K562 (cell line): ENCODE results near the gene ABCA3. TPM values are rescaled to one million over a fixed set of nuclear protein-coding genes. Genes with fewer than 3 reads are reported as not detected.

ENCODE experiments used
- C11orf30 ChIP-seq: fragments of 450-650 bp; IDR thresholded peaks from 2 replicates; pipeline ENCODE4 v1.6.1; 2016; ENCODE audit warnings: low read depth, mild to moderate bottlenecking
- KAT2B ChIP-seq: IDR thresholded peaks from one replicate; pipeline ENCODE4 v1.6.1; 2012; ENCODE audit warnings: low read depth, mild to moderate bottlenecking, control low read depth, inconsistent platforms, low read length, moderate library complexity
- LCOR ChIP-seq: sonication (generic); formaldehyde crosslinking; IDR thresholded peaks from 2 replicates; pipeline ENCODE4 v1.8.0; 2022; ENCODE audit warnings: mild to moderate bottlenecking, missing genetic modification reagents
- MED1 ChIP-seq: sonication (generic); formaldehyde crosslinking; IDR thresholded peaks from 2 replicates; pipeline ENCODE4 v1.8.1; 2023; ENCODE audit warnings: missing genetic modification reagents, borderline replicate concordance
- MTA1 ChIP-seq: fragments of 450-650 bp; IDR thresholded peaks from 2 replicates; pipeline ENCODE4 v1.6.1; 2017; ENCODE audit warnings: borderline replicate concordance
- PHB2 ChIP-seq: fragments of 450-650 bp; IDR thresholded peaks from 2 replicates; pipeline ENCODE4 v1.6.1; 2017; ENCODE audit warnings: low read depth
- POLR2A ChIP-seq: fragments of 450-650 bp; conservative IDR thresholded peaks from 2 replicates; pipeline ENCODE4 v1.6.1; 2016
- RFX1 ChIP-seq: fragments of 450-650 bp; IDR thresholded peaks from 2 replicates; pipeline ENCODE4 v1.6.1; 2016; ENCODE audit warnings: mild to moderate bottlenecking, moderate library complexity
- ZFP1 ChIP-seq: fragments of 450-650 bp; formaldehyde crosslinking; IDR thresholded peaks from 2 replicates; pipeline ENCODE4 v1.4.0; 2020; ENCODE audit warnings: mild to moderate bottlenecking, mixed read lengths
- polyA plus RNA-seq, 8 experiments: library from polyadenylated mRNA; depleted of rRNA in 4 of 8; stranded (reverse) in 5 of 8; unstranded in 3 of 8; fragments of >200 nt; fragmentation: Nextera tagmentation in 2 of 8; fragmentation: Illumina TruSeq in 1 of 8; extraction: Ambion mirVana in 2 of 8; extraction: Trizol in 1 of 8; gene quantifications; 2 replicates each; pipeline versions ENCODE4 v1.2.1 to v1.2.3, GENCODE V29; 2011 to 2014; ENCODE audit warnings: inconsistent platforms in 1 of 8, missing spikeins in 1 of 8
- total RNA-seq, 7 experiments: library from RNA; depleted of rRNA in 6 of 7; stranded (reverse); fragments of >200 nt in 6 of 7; fragmentation: Illumina TruSeq in 2 of 7; extraction: Trizol in 2 of 7; gene quantifications; 2 replicates each; pipeline versions ENCODE4 v1.2.1 to v1.2.3, GENCODE V29; 2011 to 2021; ENCODE audit warnings: low replicate concordance in 1 of 7
- TF ChIP-seq, protein P1 (sequence below): sonication (generic); formaldehyde crosslinking; IDR thresholded peaks from 2 replicates; pipeline ENCODE4 v1.8.0; 2022; ENCODE audit warnings: missing genetic modification reagents, mild to moderate bottlenecking, borderline replicate concordance
- TF ChIP-seq, protein P2 (sequence below): fragments of 250-450 bp; sonication (Bioruptor Pico); IDR thresholded peaks from 2 replicates; pipeline ENCODE4 v1.4.0; 2020; ENCODE audit warnings: mild to moderate bottlenecking, moderate library complexity
- TF ChIP-seq, protein P3 (sequence below): sonication (generic); formaldehyde crosslinking; IDR thresholded peaks from 2 replicates; pipeline ENCODE4 v1.8.0; 2022; ENCODE audit warnings: missing genetic modification reagents, mild to moderate bottlenecking, moderate library complexity, borderline replicate concordance
- TF ChIP-seq, protein P4 (sequence below), 2 experiments: fragments of 450-650 bp in 1 of 2; IDR thresholded peaks; 2 replicates each; pipeline ENCODE4 v1.6.1; 2011 to 2017; ENCODE audit warnings: low read depth in 2 of 2, antibody characterized with exemption in 1 of 2, borderline replicate concordance in 1 of 2, low read length in 1 of 2, mild to moderate bottlenecking in 1 of 2, mixed read lengths in 1 of 2; ENCODE audit not compliant: control insufficient read depth in 1 of 2
- TF ChIP-seq, protein P5 (sequence below): IDR thresholded peaks from 2 replicates; pipeline ENCODE4 v1.6.1; 2011; ENCODE audit not compliant: insufficient read length; ENCODE audit errors: extremely low read depth

Gene ABCA3
- total and polyA plus RNA-seq, 9 of the 15 experiments (the other 6 are each of a cell fraction or from before 2014, with no cell fraction given): 0.66 to 23.7 (median 6.9) TPM

DNA sequence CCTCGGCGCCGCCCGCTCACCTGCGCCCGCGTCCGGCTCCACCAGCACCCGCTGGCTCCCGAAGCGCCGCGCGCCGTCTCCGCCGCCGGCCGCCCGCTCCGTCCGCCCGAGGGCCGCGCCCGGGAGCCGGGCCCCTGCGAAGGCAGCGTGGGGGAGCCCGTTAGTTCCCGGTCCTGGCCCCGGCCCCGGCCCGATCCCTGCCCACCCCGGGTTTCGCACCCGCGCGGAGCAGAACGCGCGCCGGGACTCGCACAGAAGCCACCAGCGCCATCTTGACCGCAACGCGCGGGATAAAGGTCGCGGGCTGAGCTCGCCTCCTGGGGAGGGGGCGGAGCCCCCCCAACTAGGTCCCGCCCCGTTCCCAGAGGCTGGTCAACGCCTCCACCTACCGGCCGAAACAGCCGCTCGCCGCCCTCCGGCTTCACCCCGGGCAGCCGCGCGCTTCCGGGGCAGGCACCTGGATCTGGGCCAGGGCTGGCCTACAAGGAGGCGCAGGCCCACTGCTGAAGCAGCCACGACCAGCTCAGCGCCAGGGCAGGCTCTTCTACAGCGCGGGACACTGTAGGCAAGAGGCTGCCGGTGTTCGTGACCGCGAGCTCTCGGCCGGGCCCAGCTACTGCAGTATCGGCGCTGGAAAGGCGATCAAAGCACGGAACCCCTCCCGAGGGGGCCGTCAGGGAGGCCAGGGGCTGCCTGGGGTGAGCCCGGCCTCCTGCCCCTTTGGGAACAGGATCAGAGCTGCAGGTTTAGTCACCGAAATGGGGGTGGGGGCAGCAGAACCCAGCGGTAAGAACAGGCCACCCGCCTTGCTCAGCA lies 89.0 kb downstream of the ABCA3 start, which contains the start of gene ECI1 (continued):
- TF ChIP-seq, protein P1, sequence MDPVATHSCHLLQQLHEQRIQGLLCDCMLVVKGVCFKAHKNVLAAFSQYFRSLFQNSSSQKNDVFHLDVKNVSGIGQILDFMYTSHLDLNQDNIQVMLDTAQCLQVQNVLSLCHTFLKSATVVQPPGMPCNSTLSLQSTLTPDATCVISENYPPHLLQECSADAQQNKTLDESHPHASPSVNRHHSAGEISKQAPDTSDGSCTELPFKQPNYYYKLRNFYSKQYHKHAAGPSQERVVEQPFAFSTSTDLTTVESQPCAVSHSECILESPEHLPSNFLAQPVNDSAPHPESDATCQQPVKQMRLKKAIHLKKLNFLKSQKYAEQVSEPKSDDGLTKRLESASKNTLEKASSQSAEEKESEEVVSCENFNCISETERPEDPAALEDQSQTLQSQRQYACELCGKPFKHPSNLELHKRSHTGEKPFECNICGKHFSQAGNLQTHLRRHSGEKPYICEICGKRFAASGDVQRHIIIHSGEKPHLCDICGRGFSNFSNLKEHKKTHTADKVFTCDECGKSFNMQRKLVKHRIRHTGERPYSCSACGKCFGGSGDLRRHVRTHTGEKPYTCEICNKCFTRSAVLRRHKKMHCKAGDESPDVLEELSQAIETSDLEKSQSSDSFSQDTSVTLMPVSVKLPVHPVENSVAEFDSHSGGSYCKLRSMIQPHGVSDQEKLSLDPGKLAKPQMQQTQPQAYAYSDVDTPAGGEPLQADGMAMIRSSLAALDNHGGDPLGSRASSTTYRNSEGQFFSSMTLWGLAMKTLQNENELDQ (CRISPR knock-in tag): no peak
- no peak for TF ChIP-seq RFX1
- peak; percentile 43 for TF ChIP-seq C11orf30
- TF ChIP-seq POLR2A: peak; percentile 87
- no peak for TF ChIP-seq MTA1
- TF ChIP-seq, protein P2, sequence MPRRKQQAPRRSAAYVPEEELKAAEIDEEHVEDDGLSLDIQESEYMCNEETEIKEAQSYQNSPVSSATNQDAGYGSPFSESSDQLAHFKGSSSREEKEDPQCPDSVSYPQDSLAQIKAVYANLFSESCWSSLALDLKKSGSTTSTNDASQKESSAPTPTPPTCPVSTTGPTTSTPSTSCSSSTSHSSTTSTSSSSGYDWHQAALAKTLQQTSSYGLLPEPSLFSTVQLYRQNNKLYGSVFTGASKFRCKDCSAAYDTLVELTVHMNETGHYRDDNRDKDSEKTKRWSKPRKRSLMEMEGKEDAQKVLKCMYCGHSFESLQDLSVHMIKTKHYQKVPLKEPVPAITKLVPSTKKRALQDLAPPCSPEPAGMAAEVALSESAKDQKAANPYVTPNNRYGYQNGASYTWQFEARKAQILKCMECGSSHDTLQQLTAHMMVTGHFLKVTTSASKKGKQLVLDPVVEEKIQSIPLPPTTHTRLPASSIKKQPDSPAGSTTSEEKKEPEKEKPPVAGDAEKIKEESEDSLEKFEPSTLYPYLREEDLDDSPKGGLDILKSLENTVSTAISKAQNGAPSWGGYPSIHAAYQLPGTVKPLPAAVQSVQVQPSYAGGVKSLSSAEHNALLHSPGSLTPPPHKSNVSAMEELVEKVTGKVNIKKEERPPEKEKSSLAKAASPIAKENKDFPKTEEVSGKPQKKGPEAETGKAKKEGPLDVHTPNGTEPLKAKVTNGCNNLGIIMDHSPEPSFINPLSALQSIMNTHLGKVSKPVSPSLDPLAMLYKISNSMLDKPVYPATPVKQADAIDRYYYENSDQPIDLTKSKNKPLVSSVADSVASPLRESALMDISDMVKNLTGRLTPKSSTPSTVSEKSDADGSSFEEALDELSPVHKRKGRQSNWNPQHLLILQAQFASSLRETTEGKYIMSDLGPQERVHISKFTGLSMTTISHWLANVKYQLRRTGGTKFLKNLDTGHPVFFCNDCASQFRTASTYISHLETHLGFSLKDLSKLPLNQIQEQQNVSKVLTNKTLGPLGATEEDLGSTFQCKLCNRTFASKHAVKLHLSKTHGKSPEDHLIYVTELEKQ (CRISPR knock-in tag): no peak
- no peak for TF ChIP-seq ZFP1
- TF ChIP-seq, protein P3, sequence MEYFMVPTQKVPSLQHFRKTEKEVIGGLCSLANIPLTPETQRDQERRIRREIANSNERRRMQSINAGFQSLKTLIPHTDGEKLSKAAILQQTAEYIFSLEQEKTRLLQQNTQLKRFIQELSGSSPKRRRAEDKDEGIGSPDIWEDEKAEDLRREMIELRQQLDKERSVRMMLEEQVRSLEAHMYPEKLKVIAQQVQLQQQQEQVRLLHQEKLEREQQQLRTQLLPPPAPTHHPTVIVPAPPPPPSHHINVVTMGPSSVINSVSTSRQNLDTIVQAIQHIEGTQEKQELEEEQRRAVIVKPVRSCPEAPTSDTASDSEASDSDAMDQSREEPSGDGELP (CRISPR knock-in tag): peak; percentile 92
- TF ChIP-seq LCOR (CRISPR knock-in tag): 0 out of 2 replicates have a peak, but pooled peaks have one; percentile 61
- no peak for TF ChIP-seq KAT2B
- TF ChIP-seq, protein P4, sequence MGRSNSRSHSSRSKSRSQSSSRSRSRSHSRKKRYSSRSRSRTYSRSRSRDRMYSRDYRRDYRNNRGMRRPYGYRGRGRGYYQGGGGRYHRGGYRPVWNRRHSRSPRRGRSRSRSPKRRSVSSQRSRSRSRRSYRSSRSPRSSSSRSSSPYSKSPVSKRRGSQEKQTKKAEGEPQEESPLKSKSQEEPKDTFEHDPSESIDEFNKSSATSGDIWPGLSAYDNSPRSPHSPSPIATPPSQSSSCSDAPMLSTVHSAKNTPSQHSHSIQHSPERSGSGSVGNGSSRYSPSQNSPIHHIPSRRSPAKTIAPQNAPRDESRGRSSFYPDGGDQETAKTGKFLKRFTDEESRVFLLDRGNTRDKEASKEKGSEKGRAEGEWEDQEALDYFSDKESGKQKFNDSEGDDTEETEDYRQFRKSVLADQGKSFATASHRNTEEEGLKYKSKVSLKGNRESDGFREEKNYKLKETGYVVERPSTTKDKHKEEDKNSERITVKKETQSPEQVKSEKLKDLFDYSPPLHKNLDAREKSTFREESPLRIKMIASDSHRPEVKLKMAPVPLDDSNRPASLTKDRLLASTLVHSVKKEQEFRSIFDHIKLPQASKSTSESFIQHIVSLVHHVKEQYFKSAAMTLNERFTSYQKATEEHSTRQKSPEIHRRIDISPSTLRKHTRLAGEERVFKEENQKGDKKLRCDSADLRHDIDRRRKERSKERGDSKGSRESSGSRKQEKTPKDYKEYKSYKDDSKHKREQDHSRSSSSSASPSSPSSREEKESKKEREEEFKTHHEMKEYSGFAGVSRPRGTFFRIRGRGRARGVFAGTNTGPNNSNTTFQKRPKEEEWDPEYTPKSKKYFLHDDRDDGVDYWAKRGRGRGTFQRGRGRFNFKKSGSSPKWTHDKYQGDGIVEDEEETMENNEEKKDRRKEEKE (IDR thresholded peaks at IDR 0.05; ENCODE audit: borderline replicate concordance in 1 of 2, control insufficient read depth in 1 of 2, low read depth in 2 of 2, low read length in 1 of 2): 0 out of 4 replicates have a peak, but pooled peaks of 1 of the 2 experiments have one; percentile 50
- 0 out of 2 replicates have a peak, but pooled peaks have one; percentile 79 for TF ChIP-seq MED1 (CRISPR knock-in tag)
- no peak for TF ChIP-seq PHB2
- TF ChIP-seq, protein P5, sequence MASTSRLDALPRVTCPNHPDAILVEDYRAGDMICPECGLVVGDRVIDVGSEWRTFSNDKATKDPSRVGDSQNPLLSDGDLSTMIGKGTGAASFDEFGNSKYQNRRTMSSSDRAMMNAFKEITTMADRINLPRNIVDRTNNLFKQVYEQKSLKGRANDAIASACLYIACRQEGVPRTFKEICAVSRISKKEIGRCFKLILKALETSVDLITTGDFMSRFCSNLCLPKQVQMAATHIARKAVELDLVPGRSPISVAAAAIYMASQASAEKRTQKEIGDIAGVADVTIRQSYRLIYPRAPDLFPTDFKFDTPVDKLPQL: no peak
